Activated naive CD4-positive, alpha-beta T cell treated with anti-CD3 and anti-CD28 coated beads, Interleukin-2, amount 50 U/mL, for 72 hours (primary cell): ENCODE results near the gene RASAL1. TPM values are rescaled to one million over a fixed set of nuclear protein-coding genes. Genes with fewer than 3 reads are reported as not detected.
"Not testable (repeated sequence)": the region's sequence is repeated elsewhere in the genome, so short reads cannot be mapped to it uniquely, and the experiment has no call there.

Experiments used
- ATAC-seq, 2 donors: fragments of 150-1000 bp; cut with Tn5 transposase; 2 replicates each; pipeline ENCODE4 v1.10.0; 2021; ENCODE audit warnings: mild to moderate bottlenecking in 2 of 2, moderate library complexity in 2 of 2
- DNase-seq, 2 donors: peaks; one replicate each; pipeline ENCODE4 v3.0.0; 2021 to 2022; ENCODE audit warnings: low spot score in 2 of 2
- H3K27ac Mint-ChIP-seq, 2 donors: one replicate each; pipeline ENCODE4 v1.8.0; 2022; ENCODE audit warnings: mild to moderate bottlenecking in 2 of 2, mixed read lengths in 2 of 2
- H3K36me3 Mint-ChIP-seq, 2 donors: one replicate each; pipeline ENCODE4 v1.8.0; 2022; ENCODE audit warnings: mixed read lengths in 2 of 2
- H3K9me3 Mint-ChIP-seq, 2 donors: one replicate each; pipeline ENCODE4 v1.8.0; 2022; ENCODE audit warnings: mixed read lengths in 2 of 2
- total RNA-seq, 2 donors: library from RNA; stranded (reverse); gene quantifications; one replicate each; pipeline ENCODE4 v1.2.3, GENCODE V29; 2022

Gene RASAL1
- total RNA-seq, 2 donors from 2014 or later = 9.8 to 15.1 TPM

- Mint-ChIP-seq H3K36me3 (no peaks in the 10 kb centered on the region), H3K27ac (peak overlapping the region in 1 of 2 donors; percentile 3), H3K9me3 (no peaks in the 10 kb centered on the region)
- DNase-seq (no peak), ATAC-seq (no peak)
Observed at GRCh38 chr12:113151655-113152054, 16.1 kb upstream of the RASAL1 start.

- H3K36me3 Mint-ChIP-seq = no peaks in the 10 kb centered on the region
- H3K9me3 Mint-ChIP-seq = no peaks in the 10 kb centered on the region
- peak within 1 kb of the TSS in 1 of 2 donors; percentile 15 for H3K27ac Mint-ChIP-seq
- DNase-seq = no peak
- ATAC-seq = no peak
Observed at GRCh38 chr12:113149361-113150150, 14.0 kb upstream of the RASAL1 start, which contains the start of gene CFAP73. CFAP73 (plus strand) TSS chr12:113149724; CDS start chr12:113149858, 134 bp downstream.

- DNase-seq = no peak
- Mint-ChIP-seq H3K27ac (no peak overlapping the region), H3K36me3 (no peaks in the 10 kb centered on the region), H3K9me3 (no peaks in the 10 kb centered on the region)
- ATAC-seq = no peak
Observed at GRCh38 chr12:113146999-113147398, 11.4 kb upstream of the RASAL1 start.

- DNase-seq (no peak), ATAC-seq (no peak)
- Mint-ChIP-seq H3K9me3 (no peaks in the 10 kb centered on the region), H3K27ac (peak overlapping the region in 1 of 2 donors; percentile 55), H3K36me3 (no peaks in the 10 kb centered on the region)
Observed at GRCh38 chr12:113145720-113146551, 10.4 kb upstream of the RASAL1 start.

GRCh38 chr12:113144806-113145205 lies 9.2 kb upstream of the RASAL1 start:
- DNase-seq (no peak), ATAC-seq (no peak)
- H3K27ac Mint-ChIP-seq = no peak overlapping the region
- no peaks in the 10 kb centered on the region for H3K36me3 Mint-ChIP-seq
- H3K9me3 Mint-ChIP-seq = no peaks in the 10 kb centered on the region

GRCh38 chr12:113143959-113144358 lies 8.4 kb upstream of the RASAL1 start:
- no peak for DNase-seq
- no peak for ATAC-seq
- Mint-ChIP-seq H3K27ac (no peak overlapping the region), H3K36me3 (no peaks in the 10 kb centered on the region), H3K9me3 (no peaks in the 10 kb centered on the region)

GRCh38 chr12:113142886-113143332 lies 7.3 kb upstream of the RASAL1 start:
- Mint-ChIP-seq H3K36me3 (no peaks in the 10 kb centered on the region), H3K9me3 (no peaks in the 10 kb centered on the region), H3K27ac (peak overlapping the region in 1 of 2 donors; percentile 78)
- ATAC-seq (no peak), DNase-seq (no peak)

- DNase-seq = no peak
- Mint-ChIP-seq H3K9me3 (no peaks in the 10 kb centered on the region), H3K36me3 (no peaks in the 10 kb centered on the region), H3K27ac (peak overlapping the region; percentile 66 to 78)
- ATAC-seq = peak; percentile 68 to 95
Observed at GRCh38 chr12:113142173-113142885, 6.8 kb upstream of the RASAL1 start.

GRCh38 chr12:113141716-113142115 lies 6.2 kb upstream of the RASAL1 start:
- H3K9me3 Mint-ChIP-seq, ATAC-seq, DNase-seq, H3K36me3 Mint-ChIP-seq: not testable (repeated sequence)
- peak overlapping the region; percentile 66 to 78 for H3K27ac Mint-ChIP-seq

GRCh38 chr12:113140706-113141105 lies 5.1 kb upstream of the RASAL1 start:
- DNase-seq (no peak), ATAC-seq (no peak)
- H3K36me3 Mint-ChIP-seq = no peaks in the 10 kb centered on the region
- H3K27ac Mint-ChIP-seq = no peak overlapping the region
- H3K9me3 Mint-ChIP-seq = no peaks in the 10 kb centered on the region

GRCh38 chr12:113138826-113139225 lies 3.3 kb upstream of the RASAL1 start:
- ATAC-seq (no peak), DNase-seq (no peak)
- Mint-ChIP-seq H3K27ac (peak overlapping the region in 1 of 2 donors; percentile 30), H3K9me3 (no peaks in the 10 kb centered on the region), H3K36me3 (no peaks in the 10 kb centered on the region)

- DNase-seq = no peak
- H3K9me3 Mint-ChIP-seq = no peaks in the 10 kb centered on the region
- H3K36me3 Mint-ChIP-seq = no peaks in the 10 kb centered on the region
- H3K27ac Mint-ChIP-seq = peak overlapping the region in 1 of 2 donors; percentile 53
- ATAC-seq = no peak
Observed at GRCh38 chr12:113137861-113138783, 2.6 kb upstream of the RASAL1 start.

GRCh38 chr12:113136990-113137511 lies 1.5 kb upstream of the RASAL1 start:
- Mint-ChIP-seq H3K27ac (peak overlapping the region in 1 of 2 donors; percentile 82), H3K36me3 (no peaks in the 10 kb centered on the region), H3K9me3 (no peaks in the 10 kb centered on the region)
- ATAC-seq (no peak), DNase-seq (no peak)

GRCh38 chr12:113136128-113136989 lies 798 bp upstream of the RASAL1 start:
- Mint-ChIP-seq H3K36me3 (no peaks in the 10 kb centered on the region), H3K27ac (peak overlapping the region; percentile 82 to 87), H3K9me3 (no peaks in the 10 kb centered on the region)
- ATAC-seq (peak; percentile 60 to 77), DNase-seq (peak; percentile 62 to 68)

- ATAC-seq = no peak
- no peak overlapping the region for H3K27ac Mint-ChIP-seq
Observed at GRCh38 chr12:113134521-113134951, 1.0 kb downstream of the RASAL1 start.

More at GRCh38 chr12:113134521-113134951, 1.0 kb downstream of the RASAL1 start:
- Mint-ChIP-seq H3K9me3 (no peaks in the 10 kb centered on the region), H3K36me3 (no peaks in the 10 kb centered on the region)
- no peak for DNase-seq
